NCI-H345 treated with DMSO at 0.1 percent for 48 hours (cell line): ENCODE measurements around the gene WDFY2.
A peak's percentile ranks its signal among the peaks of the same experiment; 100 is the strongest.

Source experiments
- DNase-seq: peaks from one replicate; lab custom pipeline; 2025; ENCODE audit not compliant: unreplicated experiment; lab: John Stamatoyannopoulos, UW

WDFY2 gene

DNA sequence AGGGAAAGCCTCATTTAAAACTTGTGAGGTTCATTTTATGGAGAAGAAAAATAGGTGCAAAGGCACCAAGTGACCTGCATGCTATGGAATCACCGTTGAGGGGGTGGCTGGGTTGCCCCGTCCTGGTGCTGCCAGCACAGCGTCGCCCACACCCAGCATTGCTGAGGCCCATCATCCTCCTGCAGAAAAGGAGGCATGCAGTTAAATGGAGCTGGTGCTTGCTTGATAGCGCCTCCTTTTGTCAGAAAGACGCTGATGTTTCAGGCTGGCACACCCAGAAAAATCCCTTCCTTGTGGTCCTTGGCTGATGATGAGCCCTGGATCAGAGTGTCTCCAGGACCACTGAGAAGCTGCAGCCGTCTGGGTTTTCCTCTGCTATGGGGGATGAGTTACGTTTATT is 182.8 kb downstream of the WDFY2 start:
- DNase-seq: no peak

DNA sequence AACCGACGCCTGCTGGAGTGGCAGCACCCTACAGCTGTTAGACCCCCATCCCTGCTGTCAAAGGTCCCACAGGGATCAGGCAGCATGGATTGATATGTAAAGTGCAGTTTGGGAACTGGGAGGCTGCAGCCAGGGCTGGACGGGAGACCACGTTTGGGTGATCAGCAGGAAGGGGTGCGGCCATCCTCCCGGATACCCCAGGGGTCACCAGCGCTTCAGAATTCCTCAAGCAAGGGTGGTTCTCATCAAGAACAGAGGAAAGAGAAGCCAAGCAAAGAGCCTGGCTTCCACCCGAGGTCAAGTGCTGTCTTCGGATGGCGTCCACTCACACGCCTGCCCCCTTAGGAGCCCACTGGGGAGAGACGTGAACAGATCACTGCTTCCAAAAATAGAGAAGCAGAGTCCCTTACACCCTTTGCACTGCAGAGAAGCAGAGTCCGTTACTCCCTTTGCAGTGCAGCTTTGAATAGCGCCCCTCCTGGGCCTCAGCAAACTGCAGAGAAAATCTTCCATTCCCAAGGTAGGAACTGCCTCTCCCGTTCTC is 184.2 kb downstream of the WDFY2 start:
- no peak for DNase-seq

DNA sequence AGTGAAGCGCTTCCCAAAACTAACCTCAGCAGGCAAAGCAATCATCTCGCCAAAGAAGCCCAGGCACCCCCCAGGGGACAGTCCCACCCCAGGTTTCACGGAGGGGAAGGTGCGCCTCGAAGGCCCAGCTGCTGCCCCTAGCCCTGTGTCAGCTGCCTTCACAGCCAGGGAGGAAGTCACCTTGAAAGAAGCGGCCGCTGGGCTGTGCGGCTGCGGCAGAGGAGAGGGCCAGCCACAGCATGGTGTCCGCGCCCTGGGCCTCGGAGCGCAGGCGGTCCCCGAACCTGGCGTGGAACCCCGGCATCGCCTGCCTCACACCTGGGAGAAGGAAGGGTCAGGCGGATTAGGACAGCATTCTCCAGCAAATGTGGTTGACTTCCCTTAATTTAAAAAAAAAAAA is 184.7 kb downstream of the WDFY2 start:
- DNase-seq: no peak

DNA sequence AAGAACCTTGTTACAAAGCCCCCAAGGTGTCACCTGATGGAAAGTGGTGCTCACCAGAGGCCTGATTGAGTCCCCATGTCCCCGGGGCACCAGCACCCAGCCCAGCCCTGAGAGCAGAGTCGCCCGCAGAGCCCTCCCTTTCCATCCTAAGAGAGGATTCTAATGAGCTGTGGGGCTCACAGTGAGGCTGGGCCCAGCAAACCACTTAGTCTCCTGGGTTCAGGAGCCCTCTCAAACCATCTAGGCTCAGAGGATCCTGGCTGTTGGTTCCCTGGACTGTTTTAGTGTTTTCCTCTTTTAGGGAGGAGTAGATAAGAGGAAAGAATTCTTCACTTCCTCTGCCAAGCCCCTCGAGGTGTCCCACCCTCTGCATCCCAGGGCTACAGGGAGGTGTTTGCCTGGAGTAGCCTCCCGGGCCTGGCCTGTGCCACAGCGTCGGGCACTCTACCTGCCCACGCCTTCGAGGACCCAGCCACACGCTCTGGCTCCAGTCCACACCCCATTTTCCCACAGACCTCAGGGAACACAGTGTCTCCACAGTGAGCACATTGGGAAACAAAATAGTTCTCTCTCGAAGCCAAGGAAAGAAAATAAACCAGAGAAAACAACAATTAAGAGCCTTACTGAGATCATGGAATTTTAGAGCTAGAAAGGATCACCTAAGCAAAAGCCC is 185.3 kb downstream of the WDFY2 start:
- DNase-seq: no peak

DNA sequence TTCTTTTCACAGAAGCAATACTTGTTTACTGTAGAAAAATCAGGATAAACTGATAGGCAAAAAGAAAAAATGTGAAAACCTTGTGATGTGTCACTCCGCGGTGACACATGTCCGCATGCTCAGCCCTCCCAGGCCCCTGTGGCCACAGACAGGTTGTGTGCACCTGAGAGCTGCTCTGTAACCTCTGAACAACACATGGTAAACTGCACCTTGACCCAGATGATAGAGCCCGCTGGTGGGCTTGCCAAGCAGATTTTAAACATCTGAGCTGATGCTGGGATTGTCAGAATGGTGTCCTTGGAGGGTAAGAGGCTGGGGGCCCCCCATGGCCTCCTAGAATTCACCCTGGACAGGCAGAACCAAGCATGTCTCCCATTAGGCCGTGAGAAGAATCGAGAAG is 185.9 kb downstream of the WDFY2 start:
- no peak for DNase-seq

DNA sequence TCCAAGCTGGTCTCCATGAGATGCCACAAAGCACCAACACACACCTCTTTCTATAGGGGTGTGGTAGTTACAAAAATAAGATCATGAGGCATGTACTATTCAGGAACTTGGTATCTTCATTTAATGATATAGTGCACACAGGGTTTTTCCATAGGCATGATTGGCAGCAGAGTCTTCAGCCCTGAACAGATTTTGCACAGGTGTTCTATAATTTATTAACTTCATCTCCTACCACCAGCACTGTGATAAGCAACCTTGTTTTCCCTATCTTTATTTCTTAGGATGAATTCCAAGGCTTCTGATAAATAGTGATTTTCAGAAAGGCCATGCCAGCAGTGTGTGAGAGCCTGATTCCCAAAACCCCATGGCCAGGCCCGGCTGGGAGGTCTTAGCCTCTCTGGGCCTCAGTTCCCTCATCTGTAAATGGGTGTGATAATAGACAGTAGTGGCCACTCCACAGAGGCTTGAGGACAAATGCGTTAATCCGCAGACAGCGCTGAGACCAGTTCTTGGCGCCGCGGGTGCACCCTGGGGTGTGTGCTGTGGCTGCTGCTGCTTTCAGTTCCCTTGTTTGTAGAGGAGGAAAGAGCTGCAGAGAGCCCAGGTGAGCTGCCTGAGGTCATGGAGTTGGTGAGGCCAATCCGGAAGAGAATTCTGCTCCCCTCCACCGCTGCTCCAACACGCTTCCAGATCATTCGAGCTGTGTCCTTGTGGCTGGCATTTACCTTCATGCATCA is 186.6 kb downstream of the WDFY2 start:
- DNase-seq: no peak

DNA sequence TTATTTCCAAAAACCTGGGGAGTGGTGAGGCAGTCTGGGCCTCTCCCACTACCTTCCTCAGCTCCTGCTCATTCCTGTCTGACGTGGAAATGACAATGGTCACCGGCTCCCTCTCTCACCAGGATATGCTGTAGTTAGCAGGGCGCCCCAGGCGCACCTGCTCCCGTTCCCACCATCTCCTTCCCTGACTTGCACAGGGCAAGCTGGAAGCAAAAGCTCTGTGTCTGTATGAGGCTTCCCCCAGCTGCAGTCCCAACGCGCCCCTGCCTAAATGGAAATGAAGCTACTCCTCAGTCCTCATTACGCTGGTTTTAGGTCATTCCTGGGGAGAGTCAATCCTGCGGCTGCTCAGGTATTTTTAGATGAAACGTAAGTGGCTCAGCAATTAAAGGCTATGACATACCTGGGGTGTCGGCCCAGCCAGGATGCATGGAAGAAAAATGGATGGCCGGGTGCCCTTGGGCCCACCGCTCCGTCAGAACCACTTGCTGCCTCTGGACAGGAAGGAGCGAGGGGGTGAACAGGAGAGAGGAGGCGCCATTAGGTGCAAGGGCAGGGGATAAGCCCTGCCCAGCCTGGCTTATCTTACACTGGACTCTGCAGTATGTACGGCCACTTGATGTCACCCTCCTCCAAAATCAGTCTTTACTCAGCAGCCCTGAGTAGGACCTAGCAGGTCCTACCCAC is 187.3 kb downstream of the WDFY2 start:
- no peak for DNase-seq

DNA sequence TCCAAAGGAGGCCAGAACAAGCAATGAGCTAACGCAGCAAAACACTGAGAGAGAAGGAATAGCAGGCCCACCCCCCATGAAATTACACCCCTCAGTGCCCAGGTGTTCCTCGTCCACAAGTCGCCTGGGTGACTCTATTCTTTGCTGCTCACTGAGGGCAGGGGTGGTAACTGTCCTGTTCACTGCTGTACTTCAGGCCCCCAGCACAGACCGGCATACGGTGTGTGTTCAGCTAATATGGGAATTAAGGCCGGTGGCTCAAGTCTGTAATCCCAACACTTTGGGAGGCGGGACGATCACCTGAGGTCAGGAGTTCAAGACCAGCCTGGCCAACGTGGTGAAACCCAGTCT is 187.8 kb downstream of the WDFY2 start:
- DNase-seq: no peak

DNA sequence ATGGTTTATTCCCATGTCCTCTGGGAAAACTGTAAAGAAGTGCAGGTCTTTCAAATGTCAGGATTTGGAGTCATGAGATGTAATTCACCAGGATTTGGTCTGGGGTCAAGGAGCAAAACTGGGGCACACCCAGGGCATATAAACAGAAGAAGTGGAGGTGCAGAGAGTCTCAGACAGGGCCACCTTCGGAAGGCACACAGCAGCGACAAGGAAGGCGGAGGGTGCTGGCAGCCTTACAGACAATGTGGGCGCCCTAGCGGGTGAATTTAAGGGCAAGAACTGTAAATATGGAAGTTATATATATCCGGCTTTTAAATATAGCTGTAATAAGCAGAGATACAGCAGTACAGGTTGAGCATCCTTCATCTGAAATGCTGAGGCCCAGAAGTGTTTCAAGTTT is 188.5 kb downstream of the WDFY2 start:
- no peak for DNase-seq

DNA sequence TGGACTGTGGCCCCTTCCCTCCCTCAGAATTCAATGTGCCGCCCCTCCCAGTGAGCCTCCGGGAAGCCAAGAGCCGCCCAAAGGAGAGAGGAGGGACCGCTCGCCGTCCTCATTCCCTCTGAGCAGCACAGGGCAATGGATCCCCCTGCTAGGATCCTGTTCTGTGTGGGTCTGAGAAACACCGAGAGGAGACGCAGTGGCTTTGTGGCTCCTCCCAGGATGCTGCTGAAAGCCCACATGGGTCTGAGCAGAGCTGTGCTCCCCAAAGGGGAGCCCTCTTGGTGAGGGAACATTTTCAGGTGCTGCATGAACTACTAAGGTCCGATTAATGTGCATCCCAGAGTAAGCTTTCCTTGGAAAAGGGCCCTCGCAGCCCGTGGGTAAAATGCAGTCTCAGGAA is 189.3 kb downstream of the WDFY2 start:
- no peak for DNase-seq

DNA sequence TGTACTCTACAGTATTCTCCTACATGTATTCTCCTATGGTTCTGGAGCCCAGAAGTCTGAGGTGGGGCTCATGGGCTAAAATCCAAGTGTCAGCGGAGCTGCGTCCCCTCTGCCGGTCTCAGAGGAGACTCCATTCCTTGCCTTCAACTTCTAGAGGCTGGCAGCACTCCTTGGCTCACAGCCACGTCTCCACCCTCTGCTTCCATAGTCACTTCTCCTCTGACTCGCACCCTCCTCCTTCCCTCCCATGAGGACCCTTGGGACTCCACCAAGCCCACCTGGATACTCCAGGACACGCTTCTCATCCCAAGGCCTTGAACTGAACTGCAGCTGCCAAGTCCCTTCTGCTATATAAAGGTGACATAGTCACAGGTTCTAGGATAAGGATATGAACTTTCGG is 191.9 kb downstream of the WDFY2 start:
- no peak for DNase-seq

DNA sequence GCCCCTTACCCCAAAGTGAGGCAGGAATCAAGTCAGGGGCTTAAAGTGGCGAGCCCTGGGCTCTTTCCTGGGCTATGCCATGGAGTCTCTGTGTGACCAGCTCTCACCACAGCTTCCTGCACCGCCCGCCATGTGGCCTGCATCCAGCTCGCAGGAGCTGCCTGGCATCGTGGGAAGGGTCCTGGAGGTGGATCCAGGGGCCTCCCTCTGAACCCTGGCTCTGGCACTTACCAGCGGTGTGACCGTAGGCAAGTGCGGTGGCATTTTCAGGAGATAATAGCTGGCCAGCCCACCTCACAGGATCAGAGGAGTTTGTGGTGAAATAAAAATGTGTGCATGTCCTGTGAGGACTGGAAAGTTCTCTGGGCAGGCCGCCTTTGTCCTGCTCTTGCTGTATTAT is 193.7 kb downstream of the WDFY2 start:
- DNase-seq: no peak

DNA sequence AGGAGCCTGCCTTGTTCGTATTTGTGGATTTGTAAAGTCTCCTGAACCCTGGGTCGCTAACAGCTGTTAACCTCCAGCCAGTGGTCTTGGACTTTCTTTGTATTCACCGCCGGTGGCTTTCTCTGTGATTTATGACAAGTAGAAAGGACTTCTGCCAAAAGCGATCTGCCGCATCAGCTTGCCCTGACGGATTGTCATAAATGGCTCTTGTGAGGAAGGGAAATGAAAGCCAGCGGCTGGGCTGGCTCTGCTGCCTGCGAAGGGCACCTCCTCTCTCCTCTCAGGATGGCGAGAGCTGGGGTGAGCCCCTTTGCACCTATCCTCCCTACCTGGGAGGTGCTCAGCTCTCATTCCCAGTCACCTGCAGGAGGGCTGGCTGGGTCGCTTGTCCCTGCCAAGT is 194.1 kb downstream of the WDFY2 start:
- DNase-seq: no peak

DNA sequence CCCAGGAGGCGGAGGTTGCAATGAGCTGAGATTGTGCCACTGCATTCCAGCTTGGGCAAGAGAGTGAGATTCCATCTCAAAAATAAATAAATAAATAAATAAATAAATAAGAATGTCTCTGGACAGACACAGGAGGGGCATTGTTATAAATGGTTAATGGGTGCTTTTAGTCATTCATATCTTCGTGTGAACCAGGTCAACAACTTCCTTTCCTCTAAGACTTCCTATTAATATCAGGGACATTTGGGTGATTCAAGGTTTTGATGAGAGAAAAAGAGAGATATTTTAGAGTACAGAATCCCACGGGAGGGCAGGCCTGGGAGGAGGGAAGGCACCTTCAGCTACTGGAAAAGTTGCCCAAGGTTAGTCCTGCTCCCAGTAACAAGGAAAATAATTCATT is 195.8 kb downstream of the WDFY2 start:
- DNase-seq: no peak

DNA sequence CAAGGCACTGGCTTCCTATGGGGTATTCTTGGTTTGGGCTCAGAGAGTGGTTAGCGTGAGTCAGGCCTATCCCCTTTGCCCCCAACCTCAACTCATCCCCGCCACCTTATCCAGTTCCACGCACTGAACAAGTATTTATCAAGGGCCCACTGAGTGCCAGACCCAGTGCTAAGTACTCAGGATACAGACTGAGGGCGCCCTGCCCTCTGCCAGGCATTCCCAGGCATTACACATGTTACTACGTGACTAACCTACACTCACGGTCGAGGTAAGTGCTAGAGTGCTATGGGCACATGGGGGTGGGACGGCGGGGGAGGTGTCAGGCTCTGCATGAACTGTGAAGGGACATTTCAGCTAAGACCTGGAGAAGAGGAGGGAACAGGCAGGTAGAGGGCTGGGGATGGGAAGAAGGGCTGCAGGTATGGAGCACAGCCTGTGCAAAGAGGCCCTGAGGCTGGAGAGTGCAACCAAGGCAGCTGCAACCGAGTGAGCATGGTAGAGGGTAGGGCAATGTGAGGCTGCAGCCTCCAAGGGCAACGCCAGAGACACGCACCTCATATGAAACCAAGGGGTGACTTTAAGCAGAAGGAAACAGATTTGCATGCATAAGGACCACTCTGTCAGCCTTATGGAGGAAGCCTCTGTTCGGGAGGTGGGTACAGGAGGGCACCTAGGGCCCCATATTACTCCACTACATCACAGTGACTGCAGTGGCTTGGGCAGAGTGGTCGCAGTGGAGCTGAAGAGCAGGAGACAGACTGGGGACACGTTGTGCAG is 197.2 kb downstream of the WDFY2 start:
- DNase-seq: no peak

DNA sequence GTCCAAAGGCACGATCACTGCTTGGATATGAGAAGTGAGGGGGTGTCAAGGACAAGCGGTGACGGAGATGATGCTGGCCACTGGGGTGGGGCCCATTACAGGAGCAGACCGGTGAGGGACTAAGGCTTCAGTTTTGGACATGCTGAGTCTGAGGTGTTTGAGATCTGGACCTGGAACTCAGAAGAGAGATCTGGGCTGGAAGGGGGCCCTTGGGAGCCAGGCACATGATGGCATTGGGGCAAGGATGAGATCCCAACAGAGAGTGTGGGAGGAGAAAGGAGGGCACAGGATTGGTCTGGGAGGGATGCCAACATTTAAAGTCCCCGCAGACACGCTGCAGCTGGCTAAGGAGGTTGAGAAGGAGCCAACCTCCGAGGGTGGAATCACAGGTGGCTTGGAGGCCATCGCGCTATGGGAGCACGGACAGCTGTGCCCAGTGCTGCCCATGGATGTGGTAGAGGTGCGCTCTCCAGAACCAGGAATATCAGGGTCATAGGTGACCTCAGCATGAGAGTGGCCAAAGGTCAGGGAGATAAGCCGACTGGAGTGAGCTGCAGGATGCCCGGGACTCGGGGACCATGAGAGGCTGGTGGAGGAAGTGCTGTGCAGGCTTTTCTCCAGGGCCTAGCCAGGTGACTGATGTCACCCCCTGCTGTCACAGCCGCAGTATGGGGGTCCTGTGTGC is 197.9 kb downstream of the WDFY2 start:
- DNase-seq: no peak

DNA sequence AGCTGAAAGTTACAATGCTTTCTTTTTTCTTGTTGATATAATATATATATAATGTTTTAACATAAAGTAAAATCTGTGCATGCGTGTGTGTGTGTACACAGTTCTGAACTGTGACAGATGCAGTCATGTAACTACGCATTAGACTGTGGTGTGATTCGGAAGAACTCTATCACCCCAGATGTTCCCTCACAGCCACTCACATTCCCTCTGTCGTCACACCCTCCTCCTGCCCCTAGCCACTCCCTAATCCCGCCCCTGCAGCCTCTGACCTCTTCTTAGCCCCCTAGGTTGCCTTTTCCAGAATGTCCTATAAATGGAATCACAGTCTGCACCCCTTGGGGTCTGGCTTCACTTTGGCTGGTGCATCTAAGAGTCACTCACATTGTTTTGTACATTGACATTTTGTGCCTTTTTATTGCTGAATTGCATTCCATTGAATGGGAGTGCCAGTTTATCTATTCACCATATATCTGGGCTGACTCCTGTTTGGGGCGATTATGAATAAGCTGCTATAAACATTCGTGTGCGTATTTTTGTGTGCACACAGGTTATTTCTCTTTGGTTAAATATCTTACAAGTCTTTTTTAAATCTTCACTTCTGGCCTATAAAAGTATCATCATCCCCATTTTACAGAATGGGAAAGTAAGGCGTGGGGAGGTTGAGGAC is 199.3 kb downstream of the WDFY2 start:
- no peak for DNase-seq

DNA sequence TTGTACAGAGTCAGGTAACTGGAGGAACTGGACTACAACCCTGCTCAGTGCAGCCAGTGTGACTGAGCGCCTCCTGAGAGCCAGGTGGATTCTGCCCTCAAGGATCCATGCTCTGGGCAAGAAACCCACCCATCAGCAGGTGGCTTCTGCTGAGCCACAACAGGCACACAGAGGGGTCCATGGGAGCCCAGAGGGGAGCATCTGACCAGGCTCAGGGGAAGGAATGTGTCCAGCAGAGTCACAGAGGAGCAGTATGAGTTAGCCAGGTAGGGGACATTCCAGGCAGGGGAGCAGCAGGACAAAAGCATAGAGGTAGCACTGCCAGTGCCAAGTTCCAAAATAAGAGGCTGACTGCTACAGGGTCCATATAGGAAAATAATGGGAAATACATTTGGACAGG is 199.8 kb downstream of the WDFY2 start:
- no peak for DNase-seq

DNA sequence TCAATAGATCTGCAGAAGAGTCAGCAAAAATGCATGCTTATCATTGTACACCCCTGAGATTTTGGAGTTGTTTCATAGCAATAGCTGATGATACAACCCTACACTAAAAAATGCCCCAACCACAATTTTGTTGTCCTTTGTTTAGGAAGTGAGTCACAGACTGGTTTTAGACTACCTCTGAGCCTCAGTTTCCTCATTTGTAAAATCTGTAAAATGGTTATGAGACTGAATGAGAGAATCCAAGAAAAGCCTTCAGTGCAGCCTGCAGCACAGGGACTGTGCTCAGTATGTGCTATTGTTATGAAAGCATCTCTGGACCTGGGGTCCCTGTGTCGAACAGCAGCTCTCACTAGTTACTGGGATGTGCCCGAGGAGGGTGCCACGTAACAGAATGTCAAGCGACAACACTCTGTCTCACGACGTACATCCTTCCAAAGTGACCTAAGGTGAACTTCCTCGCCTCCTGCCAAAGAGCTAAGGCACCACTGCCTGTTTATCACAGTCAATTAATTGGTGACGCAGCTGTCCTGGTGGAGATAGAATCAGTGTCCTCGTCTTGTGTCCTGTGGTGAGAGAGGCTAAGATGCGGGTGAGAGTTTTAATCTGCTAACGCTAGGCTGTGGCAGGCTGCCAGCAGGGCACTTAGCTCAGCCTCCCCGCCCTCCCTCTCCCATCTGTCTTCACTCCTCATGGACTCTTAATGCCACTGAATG is 201.6 kb downstream of the WDFY2 start:
- DNase-seq: peak; percentile 80
